Activated CD8-positive, alpha-beta T cell treated with anti-CD3 and anti-CD28 coated beads, Interleukin-2, amount 10 ng/mL, durations not matched to agents 7 days and 5 days (primary cell): ENCODE measurements around the gene RASA2. TPM values are rescaled to one million over a fixed set of nuclear protein-coding genes. Genes with fewer than 3 reads are reported as not detected.

Experiments used
- ATAC-seq: fragments of 150-1000 bp; cut with Tn5 transposase; one replicate; pipeline ENCODE4 v1.10.0; 2021; ENCODE audit warnings: moderate library complexity
- CTCF ChIA-PET: fragments of 350-600 bp; sonication (Branson Sonifier 250); formaldehyde crosslinking; loops from one replicate; lab custom pipeline; 2021; ENCODE audit warnings: antibody characterized with exemption; lab: Charles Lee
- POLR2A ChIA-PET: fragments of 350-600 bp; sonication (Branson Sonifier 250); formaldehyde crosslinking; loops from one replicate; lab custom pipeline; 2021; ENCODE audit warnings: antibody characterized with exemption; lab: Charles Lee
- DNase-seq: peaks from one replicate; pipeline ENCODE4 v3.0.0-alpha.2; 2020
- H3K27ac Mint-ChIP-seq: one replicate; pipeline ENCODE4 v1.8.0; 2021; ENCODE audit warnings: mild to moderate bottlenecking, mixed read lengths
- H3K27me3 Mint-ChIP-seq: one replicate; pipeline ENCODE4 v1.8.0; 2021; ENCODE audit warnings: low read depth, mixed read lengths
- H3K36me3 Mint-ChIP-seq: one replicate; pipeline ENCODE4 v1.8.0; 2021; ENCODE audit warnings: low read depth, mixed read lengths
- H3K4me1 Mint-ChIP-seq: one replicate; pipeline ENCODE4 v1.8.0; 2021; ENCODE audit warnings: low read depth, mixed read lengths
- H3K4me3 Mint-ChIP-seq: one replicate; pipeline ENCODE4 v1.8.0; 2021; ENCODE audit warnings: mild to moderate bottlenecking, mixed read lengths
- H3K9me3 Mint-ChIP-seq: one replicate; pipeline ENCODE4 v1.8.0; 2022; ENCODE audit warnings: mixed read lengths; ENCODE audit not compliant: insufficient read depth
- total RNA-seq, 2 experiments: library from RNA; stranded (reverse); gene quantifications; one replicate each; pipeline ENCODE4 v1.2.3, GENCODE V29; 2021

Gene RASA2
- total RNA-seq, 2 experiments from 2014 or later = 56.8 to 60.2 TPM

GRCh38 chr3:141457624-141458236, 29.1 kb upstream of the RASA2 start:
- H3K4me1 Mint-ChIP-seq = peaks cover 28% of the 10 kb centered on the region

GRCh38 chr3:141459008-141459407, 27.8 kb upstream of the RASA2 start:
- H3K4me1 Mint-ChIP-seq = peaks cover 28% of the 10 kb centered on the region
- peak; percentile 10 for DNase-seq
- CTCF ChIA-PET = interaction anchor here (0.7 to 11.4 kb wide), 26 partner anchors 10 to 419 kb away, joined by 3 to 267 read pairs (median 7); no protein-coding TSS in a partner anchor
- H3K27me3 Mint-ChIP-seq = no peaks in the 10 kb centered on the region
- H3K27ac Mint-ChIP-seq = no peak overlapping the region
- H3K36me3 Mint-ChIP-seq = peaks cover 1% of the 10 kb centered on the region
- no peak for ATAC-seq
- H3K4me3 Mint-ChIP-seq = no peak overlapping the region
- POLR2A ChIA-PET = interaction anchor here (0.5 to 1.1 kb wide), 2 partner anchors 101 to 128 kb away, joined by 3 read pairs; no protein-coding TSS in a partner anchor
- peaks cover 1% of the 10 kb centered on the region for H3K9me3 Mint-ChIP-seq

More at GRCh38 chr3:141457624-141458236, 29.1 kb upstream of the RASA2 start:
- Mint-ChIP-seq H3K36me3 (no peaks in the 10 kb centered on the region), H3K9me3 (no peaks in the 10 kb centered on the region), H3K4me3 (no peak overlapping the region), H3K27ac (no peak overlapping the region), H3K27me3 (no peaks in the 10 kb centered on the region)
- CTCF ChIA-PET = interaction anchor here (0.6 to 11.4 kb wide), 9 partner anchors 16 to 187 kb away, joined by 3 to 267 read pairs (median 14); no protein-coding TSS in a partner anchor
- no peak for ATAC-seq
- POLR2A ChIA-PET = no interaction called here
- no peak for DNase-seq

GRCh38 chr3:141460097-141460704, 26.6 kb upstream of the RASA2 start:
- H3K36me3 Mint-ChIP-seq = peaks cover 7% of the 10 kb centered on the region
- H3K27me3 Mint-ChIP-seq = no peaks in the 10 kb centered on the region
- ChIA-PET POLR2A (interaction anchor here (0.6 to 1.4 kb wide), 3 partner anchors 27 to 100 kb away, joined by 3 to 4 read pairs (median 3); no protein-coding TSS in a partner anchor), CTCF (interaction anchor here (0.6 to 11.4 kb wide), 52 partner anchors 9 to 449 kb away, joined by 3 to 267 read pairs (median 5); no protein-coding TSS in a partner anchor)
- DNase-seq (peak; percentile 93), ATAC-seq (peak; percentile 100)
- H3K4me1 Mint-ChIP-seq = peaks cover 20% of the 10 kb centered on the region
- H3K9me3 Mint-ChIP-seq = peaks cover 10% of the 10 kb centered on the region
- no peak overlapping the region for H3K27ac Mint-ChIP-seq
- H3K4me3 Mint-ChIP-seq = no peak overlapping the region

- DNase-seq (peak; percentile 18), ATAC-seq (no peak)
- CTCF ChIA-PET = interaction anchor here (0.9 to 11.4 kb wide), 8 partner anchors 10 to 158 kb away, joined by 3 to 267 read pairs (median 12); no protein-coding TSS in a partner anchor
- peaks cover 14% of the 10 kb centered on the region for H3K9me3 Mint-ChIP-seq
- H3K27ac Mint-ChIP-seq = no peak overlapping the region
- H3K36me3 Mint-ChIP-seq = peaks cover 8% of the 10 kb centered on the region
- POLR2A ChIA-PET = no interaction called here
- H3K27me3 Mint-ChIP-seq = peaks cover 3% of the 10 kb centered on the region
- H3K4me1 Mint-ChIP-seq = peaks cover 20% of the 10 kb centered on the region
- H3K4me3 Mint-ChIP-seq = no peak overlapping the region
These were observed 24.5 kb upstream of the RASA2 start for GRCh38 chr3:141462176-141462859.

GRCh38 chr3:141465221-141465620, 21.6 kb upstream of the RASA2 start:
- CTCF ChIA-PET = interaction anchor here (0.7 to 1.1 kb wide), 3 partner anchors 11 to 96 kb away, joined by 4 to 5 read pairs (median 4); no protein-coding TSS in a partner anchor
- H3K9me3 Mint-ChIP-seq = peaks cover 14% of the 10 kb centered on the region
- POLR2A ChIA-PET = no interaction called here
- H3K36me3 Mint-ChIP-seq = peaks cover 8% of the 10 kb centered on the region
- H3K27me3 Mint-ChIP-seq = peaks cover 11% of the 10 kb centered on the region
- peaks cover 16% of the 10 kb centered on the region for H3K4me1 Mint-ChIP-seq
- H3K27ac Mint-ChIP-seq = no peak overlapping the region
- DNase-seq (no peak), ATAC-seq (no peak)
- no peak overlapping the region for H3K4me3 Mint-ChIP-seq

GRCh38 chr3:141466633-141467169, 20.1 kb upstream of the RASA2 start:
- DNase-seq = no peak
- no peak overlapping the region for H3K4me3 Mint-ChIP-seq
- ChIA-PET CTCF (interaction anchor here (1.0 kb wide), 1 partner anchor 106 kb away, joined by 3 read pairs; no protein-coding TSS in a partner anchor), POLR2A (no interaction called here)
- ATAC-seq = no peak
- peaks cover 10% of the 10 kb centered on the region for H3K4me1 Mint-ChIP-seq
- H3K27ac Mint-ChIP-seq = no peak overlapping the region
- H3K27me3 Mint-ChIP-seq = peaks cover 11% of the 10 kb centered on the region
- H3K36me3 Mint-ChIP-seq = peaks cover 8% of the 10 kb centered on the region
- peaks cover 14% of the 10 kb centered on the region for H3K9me3 Mint-ChIP-seq

- ATAC-seq (no peak), DNase-seq (no peak)
- Mint-ChIP-seq H3K4me3 (no peak overlapping the region), H3K27ac (no peak overlapping the region), H3K4me1 (peaks cover 6% of the 10 kb centered on the region), H3K36me3 (peaks cover 3% of the 10 kb centered on the region), H3K9me3 (peaks cover 8% of the 10 kb centered on the region), H3K27me3 (peaks cover 11% of the 10 kb centered on the region)
- ChIA-PET CTCF (interaction anchor here (1.4 to 7.8 kb wide), 3 partner anchors 9 to 91 kb away, joined by 3 to 93 read pairs (median 8); no protein-coding TSS in a partner anchor), POLR2A (no interaction called here)
These were observed 17.1 kb upstream of the RASA2 start for GRCh38 chr3:141469720-141470119.

- Mint-ChIP-seq H3K36me3 (no peaks in the 10 kb centered on the region), H3K4me1 (peaks cover 19% of the 10 kb centered on the region), H3K27ac (no peak overlapping the region), H3K4me3 (no peak overlapping the region), H3K27me3 (peaks cover 11% of the 10 kb centered on the region), H3K9me3 (no peaks in the 10 kb centered on the region)
- DNase-seq = no peak
- no peak for ATAC-seq
- ChIA-PET CTCF (interaction anchor here (1.2 to 7.8 kb wide), 6 partner anchors 8 to 110 kb away, joined by 4 to 93 read pairs (median 6); no protein-coding TSS in a partner anchor), POLR2A (no interaction called here)
These were observed 15.7 kb upstream of the RASA2 start for GRCh38 chr3:141471160-141471559.

GRCh38 chr3:141476033-141476432, 10.8 kb upstream of the RASA2 start:
- H3K4me1 Mint-ChIP-seq = peaks cover 39% of the 10 kb centered on the region
- no peaks in the 10 kb centered on the region for H3K9me3 Mint-ChIP-seq
- no peak overlapping the region for H3K27ac Mint-ChIP-seq
- peak; percentile 69 for DNase-seq
- ATAC-seq = peak; percentile 85
- ChIA-PET POLR2A (interaction anchor here (0.6 kb wide), 1 partner anchor 10 kb away, joined by 3 read pairs; no protein-coding TSS in a partner anchor), CTCF (interaction anchor here (1.2 to 3.3 kb wide), 3 partner anchors 11 to 164 kb away, joined by 3 to 27 read pairs (median 5); no protein-coding TSS in a partner anchor)
- H3K4me3 Mint-ChIP-seq = peak overlapping the region; percentile 37
- peaks cover 19% of the 10 kb centered on the region for H3K27me3 Mint-ChIP-seq
- H3K36me3 Mint-ChIP-seq = no peaks in the 10 kb centered on the region

- POLR2A ChIA-PET = interaction anchor here (1.1 kb wide), 1 partner anchor 10 kb away, joined by 4 read pairs; no protein-coding TSS in a partner anchor
- no peaks in the 10 kb centered on the region for H3K36me3 Mint-ChIP-seq
- CTCF ChIA-PET = interaction anchor here (1.1 to 3.3 kb wide), 4 partner anchors 10 to 165 kb away, joined by 3 to 27 read pairs (median 4); no protein-coding TSS in a partner anchor
- peaks cover 19% of the 10 kb centered on the region for H3K27me3 Mint-ChIP-seq
- H3K4me3 Mint-ChIP-seq = no peak overlapping the region
- H3K27ac Mint-ChIP-seq = no peak overlapping the region
- no peaks in the 10 kb centered on the region for H3K9me3 Mint-ChIP-seq
- H3K4me1 Mint-ChIP-seq = peaks cover 41% of the 10 kb centered on the region
- no peak for ATAC-seq
- DNase-seq = no peak
These were observed 9.6 kb upstream of the RASA2 start for GRCh38 chr3:141477224-141477623.

GRCh38 chr3:141478139-141478538, 8.7 kb upstream of the RASA2 start:
- no peak for DNase-seq
- peaks cover 42% of the 10 kb centered on the region for H3K4me1 Mint-ChIP-seq
- H3K27ac Mint-ChIP-seq = no peak overlapping the region
- no peak for ATAC-seq
- H3K27me3 Mint-ChIP-seq = peaks cover 19% of the 10 kb centered on the region
- CTCF ChIA-PET = interaction anchor here (3.3 kb wide), 1 partner anchor 83 kb away, joined by 27 read pairs; no protein-coding TSS in a partner anchor
- H3K4me3 Mint-ChIP-seq = no peak overlapping the region
- no peaks in the 10 kb centered on the region for H3K9me3 Mint-ChIP-seq
- no peaks in the 10 kb centered on the region for H3K36me3 Mint-ChIP-seq
- POLR2A ChIA-PET = interaction anchor here (1.4 kb wide), 1 partner anchor 8 kb away, joined by 4 read pairs; no protein-coding TSS in a partner anchor
